Measurements from ENCODE around the gene SEMA3D.

GRCh38 chr7:85030893-85031292, 156.0 kb downstream of the SEMA3D start:
- TF ChIP-seq YY1 (IDR thresholded peaks at IDR 0.05; ENCODE audit: insufficient read depth, insufficient read length): no peak
- no peak for TF ChIP-seq ZNF274 (IDR thresholded peaks at IDR 0.05; ENCODE audit: low read depth, low read length)
